Right atrium auricular region (tissue), 2 donors: ENCODE measurements around the gene MPI. TPM values are rescaled to one million over a fixed set of nuclear protein-coding genes. Genes with fewer than 3 reads are reported as not detected.
"Not testable (repeated sequence)": the region's sequence is repeated elsewhere in the genome, so short reads cannot be mapped to it uniquely, and the experiment has no call there.

Experiments used
- DNase-seq: peaks from one replicate; pipeline ENCODE4 v3.0.0-alpha.2; 2019; ENCODE audit warnings: low spot score
- H3K27ac ChIP-seq, 2 donors: fragments of 200-600 bp; sonication (generic); 1 replicate in 1 of 2; 2 replicates in 1 of 2; pipeline ENCODE4 v1.5.1; 2016 to 2019
- H3K27me3 ChIP-seq, 2 donors: fragments of 200-600 bp; sonication (generic); one replicate each; pipeline versions ENCODE4 v1.5.1 to v1.6.0; 2017 to 2019
- H3K36me3 ChIP-seq: fragments of 200-600 bp; sonication (generic); one replicate; pipeline ENCODE4 v1.5.1; 2016
- H3K4me1 ChIP-seq, 2 donors: fragments of 200-600 bp; sonication (generic); one replicate each; pipeline versions ENCODE4 v1.5.1 to v1.6.0; 2017 to 2019
- H3K4me3 ChIP-seq, 2 donors: fragments of 200-600 bp; sonication (generic); 1 replicate in 1 of 2; 2 replicates in 1 of 2; pipeline ENCODE4 v1.5.1; 2017 to 2019; ENCODE audit warnings: mild to moderate bottlenecking in 1 of 2, moderate library complexity in 1 of 2
- H3K9me3 ChIP-seq, 2 donors: fragments of 200-600 bp; sonication (generic); one replicate each; pipeline ENCODE4 v1.5.1; 2019
- CTCF ChIP-seq, 2 donors: fragments of 200-600 bp; sonication (generic); IDR thresholded peaks; one replicate each; pipeline ENCODE4 v1.5.1; 2019; ENCODE audit warnings: antibody characterized with exemption in 2 of 2
- total RNA-seq, 2 donors: library from RNA; depleted of rRNA; stranded (reverse); fragments of >200 nt; gene quantifications; one replicate each; pipeline ENCODE4 v1.1.0, GENCODE V29; 2016

MPI gene
- total RNA-seq, 2 donors from 2014 or later = 59.3 to 131 TPM

- H3K27ac ChIP-seq = peak overlapping the region in 1 of 2 donors; percentile 97
- H3K36me3 ChIP-seq = peaks cover 30% of the 10 kb centered on the region
- peaks cover 0 to 24% of the 10 kb centered on the region in 2 donors for H3K4me1 ChIP-seq
- no peak for DNase-seq
- no peak for TF ChIP-seq CTCF (IDR thresholded peaks at IDR 0.05)
- no peak overlapping the region for H3K4me3 ChIP-seq
- H3K27me3 ChIP-seq = no peaks in the 10 kb centered on the region
- no peaks in the 10 kb centered on the region for H3K9me3 ChIP-seq
These were observed 18.8 kb downstream of the MPI start for GRCh38 chr15:74908635-74909034.

- no peak overlapping the region for H3K27ac ChIP-seq
These were observed 23.2 kb downstream of the MPI start for GRCh38 chr15:74913041-74913440.

GRCh38 chr15:74913799-74914198 lies 24.0 kb downstream of the MPI start:
- H3K4me1 ChIP-seq, DNase-seq, H3K9me3 ChIP-seq, H3K27ac ChIP-seq, H3K4me3 ChIP-seq, H3K27me3 ChIP-seq: not testable (repeated sequence)
- H3K36me3 ChIP-seq = peaks cover 64% of the 10 kb centered on the region

More at GRCh38 chr15:74913041-74913440, 23.2 kb downstream of the MPI start:
- Histone ChIP-seq H3K4me3 (no peak overlapping the region), H3K9me3 (no peaks in the 10 kb centered on the region), H3K36me3 (peaks cover 57% of the 10 kb centered on the region), H3K27me3 (no peaks in the 10 kb centered on the region), H3K4me1 (no peaks in the 10 kb centered on the region)
- no peak for DNase-seq
- TF ChIP-seq CTCF (IDR thresholded peaks at IDR 0.05) = no peak

GRCh38 chr15:74917676-74918075 lies 27.8 kb downstream of the MPI start:
- DNase-seq = no peak
- no peak overlapping the region for H3K27ac ChIP-seq
- no peak overlapping the region for H3K4me3 ChIP-seq
- no peaks in the 10 kb centered on the region for H3K9me3 ChIP-seq
- no peak for TF ChIP-seq CTCF (IDR thresholded peaks at IDR 0.05)
- H3K36me3 ChIP-seq = peaks cover 95% of the 10 kb centered on the region
- no peaks in the 10 kb centered on the region for H3K4me1 ChIP-seq
- no peaks in the 10 kb centered on the region for H3K27me3 ChIP-seq

GRCh38 chr15:74920456-74920855 lies 30.6 kb downstream of the MPI start:
- Histone ChIP-seq H3K9me3 (no peaks in the 10 kb centered on the region), H3K4me1 (no peaks in the 10 kb centered on the region), H3K4me3 (no peak overlapping the region), H3K27me3 (no peaks in the 10 kb centered on the region), H3K36me3 (peaks cover 96% of the 10 kb centered on the region), H3K27ac (no peak overlapping the region)
- DNase-seq = no peak
- no peak for TF ChIP-seq CTCF (IDR thresholded peaks at IDR 0.05)

GRCh38 chr15:74924525-74924924 lies 34.7 kb downstream of the MPI start:
- DNase-seq = no peak
- no peak for TF ChIP-seq CTCF (IDR thresholded peaks at IDR 0.05)
- no peak overlapping the region for H3K27ac ChIP-seq
- H3K27me3 ChIP-seq = no peaks in the 10 kb centered on the region
- H3K36me3 ChIP-seq = peaks cover 94% of the 10 kb centered on the region
- no peaks in the 10 kb centered on the region for H3K4me1 ChIP-seq
- no peak overlapping the region for H3K4me3 ChIP-seq
- H3K9me3 ChIP-seq = no peaks in the 10 kb centered on the region
